GM18873 (cell line): ENCODE data around the gene TNN.

Experiments
- ATAC-seq: cut with Tn5 transposase; IDR thresholded peaks from one replicate; pipeline ENCODE4 v1.9.1; 2021; ENCODE audit warnings: mild to moderate bottlenecking, moderate library complexity, moderate number of reproducible peaks; ENCODE audit not compliant: unreplicated experiment, low FRiP score

Gene TNN

DNA sequence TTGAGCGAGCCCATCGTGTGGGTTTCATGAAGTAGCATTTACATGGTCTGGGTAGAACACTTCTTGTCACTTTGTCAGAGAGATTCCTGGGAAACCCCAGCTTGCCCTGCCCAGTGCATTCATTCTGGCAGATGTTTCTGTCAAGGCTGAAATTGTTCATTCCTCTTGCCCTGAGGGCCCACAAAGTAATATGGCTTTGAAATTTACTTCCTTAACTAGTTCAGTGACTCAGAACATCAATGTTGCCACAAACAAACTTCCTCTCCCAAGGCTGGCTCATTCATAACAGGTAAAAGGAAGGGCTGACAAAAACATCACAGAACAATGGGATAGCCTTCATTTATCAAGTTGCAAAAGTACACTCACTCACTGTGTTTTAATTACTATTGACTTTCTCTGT is 129.9 kb downstream of the TNN start:
- ATAC-seq, result no peak
